ENCODE data around the gene PDE3B.

DNA sequence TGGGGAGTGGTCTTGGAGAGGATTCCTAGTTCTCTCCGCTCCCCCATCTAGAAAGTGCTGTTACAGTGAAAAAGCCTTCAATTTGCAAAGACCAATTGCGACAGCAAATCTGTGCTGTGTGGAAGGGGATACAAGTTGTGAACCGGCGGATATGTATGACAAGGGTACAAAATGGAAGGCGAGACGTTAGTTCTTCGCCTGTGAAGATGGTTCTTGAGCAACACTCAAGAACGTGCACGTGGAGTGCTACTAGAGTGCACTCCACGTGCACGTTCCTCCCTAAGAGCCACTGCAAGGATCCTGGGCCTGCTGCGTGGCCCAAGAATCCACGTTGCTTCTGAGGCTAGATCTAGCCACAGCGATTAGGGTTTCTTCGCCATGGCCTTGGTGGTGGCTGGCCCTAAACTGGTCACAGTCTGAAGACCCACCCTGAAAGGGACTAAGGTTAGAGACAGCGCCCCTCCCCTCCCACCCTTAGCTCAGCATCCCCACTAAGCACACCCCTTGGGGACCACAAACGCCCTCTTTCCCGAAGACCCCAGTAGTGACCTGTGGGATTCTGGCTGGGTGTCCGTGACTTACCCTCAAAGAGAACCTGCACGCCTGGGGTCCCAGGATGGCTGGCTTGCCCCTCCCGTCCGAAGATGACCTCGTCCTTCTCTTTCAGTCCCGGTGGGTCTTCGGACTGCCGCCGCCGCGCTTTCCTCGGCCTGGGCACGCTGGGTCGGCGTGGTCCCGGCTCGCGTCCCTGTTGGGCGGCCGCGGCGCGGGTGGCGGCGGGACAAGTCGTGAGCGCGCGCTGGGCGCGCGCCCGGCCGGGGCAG is 519 bp upstream of the PDE3B start:
- TF ChIP-seq, protein P1, sequence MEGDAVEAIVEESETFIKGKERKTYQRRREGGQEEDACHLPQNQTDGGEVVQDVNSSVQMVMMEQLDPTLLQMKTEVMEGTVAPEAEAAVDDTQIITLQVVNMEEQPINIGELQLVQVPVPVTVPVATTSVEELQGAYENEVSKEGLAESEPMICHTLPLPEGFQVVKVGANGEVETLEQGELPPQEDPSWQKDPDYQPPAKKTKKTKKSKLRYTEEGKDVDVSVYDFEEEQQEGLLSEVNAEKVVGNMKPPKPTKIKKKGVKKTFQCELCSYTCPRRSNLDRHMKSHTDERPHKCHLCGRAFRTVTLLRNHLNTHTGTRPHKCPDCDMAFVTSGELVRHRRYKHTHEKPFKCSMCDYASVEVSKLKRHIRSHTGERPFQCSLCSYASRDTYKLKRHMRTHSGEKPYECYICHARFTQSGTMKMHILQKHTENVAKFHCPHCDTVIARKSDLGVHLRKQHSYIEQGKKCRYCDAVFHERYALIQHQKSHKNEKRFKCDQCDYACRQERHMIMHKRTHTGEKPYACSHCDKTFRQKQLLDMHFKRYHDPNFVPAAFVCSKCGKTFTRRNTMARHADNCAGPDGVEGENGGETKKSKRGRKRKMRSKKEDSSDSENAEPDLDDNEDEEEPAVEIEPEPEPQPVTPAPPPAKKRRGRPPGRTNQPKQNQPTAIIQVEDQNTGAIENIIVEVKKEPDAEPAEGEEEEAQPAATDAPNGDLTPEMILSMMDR (IDR thresholded peaks at IDR 0.05), result no peak
- no peak for TF ChIP-seq POLR2AphosphoS5 (IDR thresholded peaks at IDR 0.05)
